ENCODE results near the gene KLRF1. TPM values are rescaled to one million over a fixed set of nuclear protein-coding genes. Genes with fewer than 3 reads are reported as not detected.

The KLRF1 gene
- total and polyA plus RNA-seq, 2 donors (not counting 1 experiment from before 2014, with no cell fraction given) = 1.0 to 1.7 TPM

- Mint-ChIP-seq H3K27me3 (no peaks in the 10 kb centered on the region), H3K9me3 (ENCODE audit: insufficient read depth) (no peaks in the 10 kb centered on the region), H3K27ac (no peak overlapping the region), H3K4me1 (no peaks in the 10 kb centered on the region), H3K4me3 (no peak overlapping the region)
- Histone ChIP-seq H3K27me3 (replicated peaks in 1 of 4; ENCODE audit: control extremely low read depth in 1 of 4, control insufficient read depth in 3 of 4, insufficient read depth in 4 of 4, low read length in 3 of 4) (peaks cover 0 to 4% (median 0%) of the 10 kb centered on the region in 4 experiments), H3K27ac (ENCODE audit: low read length in 2 of 2) (no peak overlapping the region), H4K20me1 (ENCODE audit: control insufficient read depth, insufficient read depth, low read length, poor library complexity, severe bottlenecking) (no peaks in the 10 kb centered on the region), H3K4me3 (ENCODE audit: control extremely low read depth in 1 of 5, extremely low read depth in 1 of 5, insufficient read depth in 1 of 5, low read depth in 2 of 5, low read length in 4 of 5) (no peak overlapping the region), H3K36me3 (replicated peaks in 1 of 2; ENCODE audit: control extremely low read depth in 1 of 2, control insufficient read depth in 1 of 2, extremely low read depth in 1 of 2, insufficient read depth in 2 of 2, low read length in 1 of 2) (no peaks in the 10 kb centered on the region), H3K79me2 (ENCODE audit: control insufficient read depth, insufficient read depth, low read length) (no peaks in the 10 kb centered on the region), H3K4me1 (ENCODE audit: control insufficient read depth in 2 of 2, insufficient read depth in 2 of 2, low read length in 2 of 2) (no peaks in the 10 kb centered on the region), H3K9ac (ENCODE audit: low read length) (no peak overlapping the region), H3K4me2 (replicated peaks; ENCODE audit: low read depth, low read length, poor library complexity, severe bottlenecking) (no peak overlapping the region), H3K9me3 (ENCODE audit: control extremely low read depth in 1 of 3, control insufficient read depth in 2 of 3, insufficient read depth in 1 of 3, low read length in 2 of 3) (no peaks in the 10 kb centered on the region), H2AFZ (ENCODE audit: insufficient read depth, low read depth, low read length, poor library complexity, severe bottlenecking) (no peak overlapping the region)
- TF ChIP-seq CTCF (IDR thresholded peaks at IDR 0.05) = no peak
- TF ChIP-seq EZH2 (IDR thresholded peaks at IDR 0.05; ENCODE audit: borderline replicate concordance, insufficient read depth, low read depth, low read length, poor library complexity, severe bottlenecking) = no peak
- intact Hi-C loops (cut with micrococcal nuclease) = no loop called here
- WGBS (ENCODE audit: insufficient coverage) = no CpG with 5 or more reads among the region's 5 CpGs
- CTCF ChIA-PET = interaction anchor here (1.0 kb wide), 1 partner anchor 17 kb away, joined by 3 read pairs; no protein-coding TSS in a partner anchor
- ATAC-seq (ENCODE audit: low read depth) (no peak), DNase-seq (no peak)
- POLR2A ChIA-PET = no interaction called here
Observed at GRCh38 chr12:9829982-9830381, 2.7 kb downstream of the KLRF1 start.

- H3K9me3 Mint-ChIP-seq (ENCODE audit: insufficient read depth) = no peaks in the 10 kb centered on the region
- CTCF ChIA-PET = interaction anchor here (0.7 to 1.2 kb wide), 2 partner anchors 8 to 13 kb away, joined by 3 to 4 read pairs; no protein-coding TSS in a partner anchor
- TF ChIP-seq CTCF (IDR thresholded peaks at IDR 0.05) (no peak), EZH2 (IDR thresholded peaks at IDR 0.05; ENCODE audit: borderline replicate concordance, insufficient read depth, low read depth, low read length, poor library complexity, severe bottlenecking) (no peak)
- Histone ChIP-seq H3K27me3 (replicated peaks in 1 of 4; ENCODE audit: control extremely low read depth in 1 of 4, control insufficient read depth in 3 of 4, insufficient read depth in 4 of 4, low read length in 3 of 4) (peaks cover 0 to 4% (median 0%) of the 10 kb centered on the region in 4 experiments), H2AFZ (ENCODE audit: insufficient read depth, low read depth, low read length, poor library complexity, severe bottlenecking) (no peak overlapping the region), H4K20me1 (ENCODE audit: control insufficient read depth, insufficient read depth, low read length, poor library complexity, severe bottlenecking) (no peaks in the 10 kb centered on the region), H3K4me1 (ENCODE audit: control insufficient read depth in 2 of 2, insufficient read depth in 2 of 2, low read length in 2 of 2) (no peaks in the 10 kb centered on the region), H3K36me3 (replicated peaks in 1 of 2; ENCODE audit: control extremely low read depth in 1 of 2, control insufficient read depth in 1 of 2, extremely low read depth in 1 of 2, insufficient read depth in 2 of 2, low read length in 1 of 2) (no peaks in the 10 kb centered on the region), H3K79me2 (ENCODE audit: control insufficient read depth, insufficient read depth, low read length) (no peaks in the 10 kb centered on the region), H3K9me3 (ENCODE audit: control extremely low read depth in 1 of 3, control insufficient read depth in 2 of 3, insufficient read depth in 1 of 3, low read length in 2 of 3) (no peaks in the 10 kb centered on the region), H3K9ac (ENCODE audit: low read length) (no peak overlapping the region), H3K4me2 (replicated peaks; ENCODE audit: low read depth, low read length, poor library complexity, severe bottlenecking) (no peak overlapping the region), H3K4me3 (ENCODE audit: control extremely low read depth in 1 of 5, extremely low read depth in 1 of 5, insufficient read depth in 1 of 5, low read depth in 2 of 5, low read length in 4 of 5) (no peak overlapping the region), H3K27ac (ENCODE audit: low read length in 2 of 2) (no peak overlapping the region)
- ATAC-seq (ENCODE audit: low read depth) (no peak), DNase-seq (no peak)
- intact Hi-C loops (cut with micrococcal nuclease) = no loop called here
- H3K4me3 Mint-ChIP-seq = no peak overlapping the region
- H3K27ac Mint-ChIP-seq = no peak overlapping the region
- H3K27me3 Mint-ChIP-seq = no peaks in the 10 kb centered on the region
- WGBS (ENCODE audit: insufficient coverage) = no CpG with 5 or more reads among the region's 3 CpGs
- no peaks in the 10 kb centered on the region for H3K4me1 Mint-ChIP-seq
- POLR2A ChIA-PET = no interaction called here
Observed at GRCh38 chr12:9831720-9832119, 4.4 kb downstream of the KLRF1 start.

Data from B cell (primary cell).